Measurements from ENCODE around the gene NSG1.

GRCh38 chr4:4432341-4433125 is 45.6 kb downstream of the NSG1 start:
- no peak for TF ChIP-seq EZH2 (optimal IDR thresholded peaks at IDR 0.05; ENCODE audit: low read depth, low read length)
- TF ChIP-seq, protein P1, sequence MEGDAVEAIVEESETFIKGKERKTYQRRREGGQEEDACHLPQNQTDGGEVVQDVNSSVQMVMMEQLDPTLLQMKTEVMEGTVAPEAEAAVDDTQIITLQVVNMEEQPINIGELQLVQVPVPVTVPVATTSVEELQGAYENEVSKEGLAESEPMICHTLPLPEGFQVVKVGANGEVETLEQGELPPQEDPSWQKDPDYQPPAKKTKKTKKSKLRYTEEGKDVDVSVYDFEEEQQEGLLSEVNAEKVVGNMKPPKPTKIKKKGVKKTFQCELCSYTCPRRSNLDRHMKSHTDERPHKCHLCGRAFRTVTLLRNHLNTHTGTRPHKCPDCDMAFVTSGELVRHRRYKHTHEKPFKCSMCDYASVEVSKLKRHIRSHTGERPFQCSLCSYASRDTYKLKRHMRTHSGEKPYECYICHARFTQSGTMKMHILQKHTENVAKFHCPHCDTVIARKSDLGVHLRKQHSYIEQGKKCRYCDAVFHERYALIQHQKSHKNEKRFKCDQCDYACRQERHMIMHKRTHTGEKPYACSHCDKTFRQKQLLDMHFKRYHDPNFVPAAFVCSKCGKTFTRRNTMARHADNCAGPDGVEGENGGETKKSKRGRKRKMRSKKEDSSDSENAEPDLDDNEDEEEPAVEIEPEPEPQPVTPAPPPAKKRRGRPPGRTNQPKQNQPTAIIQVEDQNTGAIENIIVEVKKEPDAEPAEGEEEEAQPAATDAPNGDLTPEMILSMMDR (IDR thresholded peaks at IDR 0.05; ENCODE audit: low read length), result no peak

Measured in MM.1S (cell line).